GM21619 (cell line): ENCODE data around the gene PUS10.
"Not testable (repeated sequence)": the region's sequence is repeated elsewhere in the genome, so short reads cannot be mapped to it uniquely, and the experiment has no call there.

Experiments
- ATAC-seq: cut with Tn5 transposase; IDR thresholded peaks from one replicate; pipeline ENCODE4 v1.9.1; 2021; ENCODE audit not compliant: unreplicated experiment

Gene PUS10

DNA sequence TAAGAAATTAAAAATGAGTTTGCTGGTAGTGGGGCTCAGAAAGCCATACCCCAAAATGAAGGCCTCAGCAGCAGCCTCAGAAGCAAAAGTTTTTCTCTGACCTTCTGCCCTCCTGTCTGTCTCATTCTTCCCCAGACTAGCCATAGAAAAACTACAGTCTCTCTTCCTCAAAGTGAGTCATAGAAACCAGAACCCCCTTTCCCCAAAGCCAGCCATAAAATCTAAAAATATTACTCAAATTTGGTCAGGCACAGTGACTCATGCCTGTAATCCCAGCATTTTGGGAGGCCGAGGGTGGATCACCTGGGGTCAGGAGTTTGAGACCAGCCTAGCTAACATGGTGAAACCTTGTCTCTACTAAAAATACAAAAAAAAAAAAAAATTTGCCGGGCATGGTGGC is 5.8 kb downstream of the PUS10 start:
- ATAC-seq = not testable (repeated sequence)

DNA sequence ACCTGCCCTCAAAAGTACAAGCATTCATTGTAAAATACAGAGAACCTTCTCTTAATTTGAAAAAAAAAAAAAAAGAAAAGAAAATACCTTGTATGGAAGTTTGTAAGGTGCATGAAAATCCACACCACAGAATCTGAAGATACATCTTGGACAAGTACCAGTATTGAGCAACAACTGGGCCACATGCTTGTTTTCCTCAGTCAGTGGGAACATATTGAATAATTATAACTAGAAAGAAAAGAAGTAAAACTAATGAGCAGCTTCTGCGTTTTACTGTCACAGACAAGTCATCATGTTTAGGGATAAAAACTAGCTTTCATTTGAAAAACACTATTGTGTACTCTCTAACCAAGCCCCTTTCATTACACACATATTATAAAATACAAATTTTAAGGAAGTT is 6.4 kb downstream of the PUS10 start:
- ATAC-seq = no peak

DNA sequence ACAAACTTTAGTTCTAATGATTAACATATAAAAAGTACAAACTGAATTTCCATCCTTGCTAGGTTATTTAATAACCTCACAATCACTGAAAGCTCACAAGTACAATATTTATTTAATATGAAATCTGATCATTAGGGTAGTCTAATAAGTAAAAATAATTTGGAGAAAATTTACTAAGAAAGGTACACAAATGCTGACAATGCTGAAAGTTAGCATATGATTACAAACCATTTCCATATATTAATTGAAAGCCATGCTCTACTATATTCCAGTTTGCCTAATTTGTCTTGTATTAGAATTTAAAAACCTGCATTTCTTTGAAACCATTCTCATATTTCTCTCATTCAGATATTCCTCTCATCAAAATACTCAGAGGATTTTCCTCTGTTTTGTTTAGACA is 8.7 kb downstream of the PUS10 start:
- no peak for ATAC-seq

DNA sequence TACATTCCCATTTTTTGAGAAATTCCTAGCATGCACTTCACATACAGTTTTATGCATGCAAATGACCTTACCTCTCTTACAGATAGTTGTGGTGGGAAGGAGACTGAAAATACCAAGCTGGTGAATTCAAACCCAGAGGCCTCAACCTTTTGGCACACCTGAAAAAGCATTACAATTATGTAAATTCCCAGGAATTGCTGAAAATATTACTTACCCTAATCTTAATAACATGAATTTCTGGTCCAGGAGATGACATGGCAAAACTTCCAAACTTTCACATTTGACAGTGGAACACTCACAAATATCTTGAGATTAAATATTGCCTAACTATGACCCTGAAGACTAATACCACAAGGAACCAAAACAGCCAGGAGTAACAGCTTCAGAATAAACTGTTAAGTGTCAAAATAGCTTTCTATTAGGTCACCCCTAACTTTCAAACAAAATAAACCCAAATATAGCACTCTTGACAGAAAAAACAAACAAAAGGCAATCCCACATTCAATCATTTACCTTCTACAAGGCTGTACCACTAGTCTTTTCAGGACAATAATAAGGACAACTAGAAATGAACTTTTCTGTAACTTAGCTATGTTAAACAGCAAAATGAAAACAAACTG is 11.5 kb downstream of the PUS10 start:
- no peak for ATAC-seq

DNA sequence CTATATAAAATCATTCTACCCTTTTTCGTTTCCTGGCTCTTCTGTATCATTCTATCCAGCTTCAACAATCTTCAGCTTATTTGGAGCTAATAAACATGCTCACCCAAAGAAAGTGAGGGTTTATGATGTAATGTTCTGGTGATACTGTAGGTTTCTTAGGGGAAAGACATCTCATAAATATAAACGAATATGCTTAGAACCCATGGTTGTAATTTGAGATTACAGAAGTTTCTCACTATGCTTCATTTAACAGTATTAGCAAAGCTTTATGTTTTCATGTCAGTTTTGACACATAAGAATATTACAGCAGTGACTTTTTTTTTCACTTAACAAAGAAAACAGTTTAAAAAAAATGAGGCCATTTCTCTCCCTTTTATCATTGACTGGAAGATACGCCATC is 12.3 kb downstream of the PUS10 start:
- ATAC-seq = no peak

DNA sequence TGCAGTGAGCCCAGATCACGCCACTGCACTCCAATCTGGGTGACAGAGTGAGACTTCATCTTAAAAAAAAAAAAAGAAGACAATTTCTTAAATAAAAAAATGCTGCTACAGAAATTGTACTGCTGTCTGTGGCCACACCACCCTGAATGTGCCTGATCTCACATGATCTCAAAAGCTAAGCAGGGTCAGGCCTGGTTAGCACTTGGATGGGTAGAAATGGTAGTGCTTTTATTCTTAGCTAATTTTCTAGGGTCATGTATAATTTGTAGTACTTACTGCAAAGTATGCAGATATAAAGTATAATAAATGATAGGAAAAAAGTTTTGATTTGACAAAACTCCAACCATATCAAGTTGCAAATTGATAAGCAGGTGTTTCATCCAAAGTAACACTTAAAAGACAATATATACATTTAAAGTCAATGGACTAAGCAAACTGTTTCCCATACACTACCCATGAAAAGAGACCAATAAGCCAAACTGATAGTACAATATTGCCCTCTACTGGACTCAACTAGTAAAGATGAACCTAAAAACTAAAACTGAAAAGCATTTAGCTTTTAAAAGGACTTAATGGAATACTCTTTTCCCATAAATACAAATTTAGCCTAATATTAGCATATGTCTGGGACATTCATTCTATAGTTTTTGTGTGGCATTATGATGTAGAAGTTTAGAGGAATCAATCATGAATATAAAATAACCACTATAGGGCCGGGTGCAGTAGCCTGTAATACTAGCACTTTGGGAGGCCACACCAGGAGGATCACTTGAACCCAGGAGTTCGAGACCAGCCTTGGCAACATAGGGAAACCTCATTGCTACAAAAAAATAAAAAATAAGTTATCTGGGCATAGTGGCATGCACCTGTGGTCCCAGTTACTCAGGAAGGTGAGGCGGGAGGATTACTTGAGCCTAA is 19.2 kb downstream of the PUS10 start:
- no peak for ATAC-seq

DNA sequence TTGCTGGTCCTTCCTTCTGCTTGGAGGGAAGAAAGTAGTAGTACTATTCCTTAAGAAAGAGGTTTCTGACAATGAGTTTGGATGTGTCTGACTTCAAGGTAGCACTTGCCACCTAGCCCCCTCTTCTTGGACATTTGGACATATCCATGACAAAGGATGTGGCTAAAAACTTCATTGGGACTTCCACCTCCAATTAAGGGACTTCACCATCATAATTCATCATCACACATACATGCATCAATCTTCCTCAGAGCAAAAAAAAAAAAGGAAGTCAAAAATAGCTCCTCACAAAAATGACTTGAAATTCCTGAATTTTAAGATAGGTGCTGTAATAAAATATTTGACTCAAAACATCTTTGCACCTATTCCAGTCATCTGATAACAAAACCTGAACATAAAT is 23.9 kb downstream of the PUS10 start:
- ATAC-seq = no peak

DNA sequence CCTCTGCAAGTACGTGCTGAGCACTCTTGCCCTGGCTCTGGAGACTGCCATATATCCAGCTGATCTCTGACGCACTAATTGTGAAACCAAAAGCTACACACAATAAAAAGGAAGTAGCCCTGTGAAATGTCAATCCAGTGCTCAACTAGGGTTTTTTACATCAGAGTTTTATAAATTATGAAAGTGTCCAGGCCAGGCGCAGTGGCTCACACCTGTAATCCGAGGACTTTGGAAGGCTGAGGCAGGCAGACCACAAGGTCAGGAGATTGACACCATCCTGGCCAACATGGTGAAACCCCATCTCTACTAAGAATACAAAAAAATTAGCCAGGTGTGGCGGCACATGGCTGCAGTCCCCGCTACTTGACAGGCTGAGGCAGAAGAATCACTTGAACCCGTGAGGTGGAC is 25.1 kb downstream of the PUS10 start:
- ATAC-seq = peak; percentile 97

DNA sequence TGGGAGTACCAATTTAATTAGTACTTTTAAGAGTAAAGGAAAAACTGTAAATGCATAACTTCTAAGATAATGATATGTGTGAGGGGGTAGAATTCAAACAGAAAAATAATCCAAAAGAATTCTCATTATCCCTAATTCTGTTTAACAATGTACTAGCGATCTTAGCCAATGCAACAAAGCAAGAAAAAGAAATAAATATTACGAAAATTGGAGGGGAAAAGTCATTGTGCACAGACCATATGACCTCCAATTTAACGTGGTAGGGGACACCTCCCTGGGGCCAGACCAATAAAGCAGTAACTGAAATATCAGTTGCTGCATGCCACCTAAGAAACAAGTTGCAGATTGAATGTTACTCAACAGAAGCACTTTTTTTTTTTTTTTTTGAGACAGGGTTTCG is 26.4 kb downstream of the PUS10 start:
- no peak for ATAC-seq

DNA sequence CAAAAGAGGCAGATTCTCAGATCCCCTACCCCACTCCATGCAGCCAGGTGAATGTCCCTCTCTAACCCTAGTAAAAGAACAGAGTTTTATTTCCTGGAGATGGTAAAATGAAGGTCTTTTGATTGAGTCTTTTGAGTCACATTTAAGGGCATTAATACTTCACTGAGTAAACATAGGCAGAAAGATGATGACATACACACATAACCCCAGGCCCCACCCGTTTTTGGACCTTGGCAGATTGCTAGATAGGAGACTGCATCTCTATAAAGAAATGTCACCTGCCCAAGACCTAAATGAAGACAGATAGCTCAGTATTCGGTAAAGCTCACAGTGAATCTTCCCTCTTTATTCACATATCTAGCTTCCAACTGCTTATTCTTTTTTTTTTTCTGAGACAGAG is 28.8 kb downstream of the PUS10 start:
- ATAC-seq = no peak

DNA sequence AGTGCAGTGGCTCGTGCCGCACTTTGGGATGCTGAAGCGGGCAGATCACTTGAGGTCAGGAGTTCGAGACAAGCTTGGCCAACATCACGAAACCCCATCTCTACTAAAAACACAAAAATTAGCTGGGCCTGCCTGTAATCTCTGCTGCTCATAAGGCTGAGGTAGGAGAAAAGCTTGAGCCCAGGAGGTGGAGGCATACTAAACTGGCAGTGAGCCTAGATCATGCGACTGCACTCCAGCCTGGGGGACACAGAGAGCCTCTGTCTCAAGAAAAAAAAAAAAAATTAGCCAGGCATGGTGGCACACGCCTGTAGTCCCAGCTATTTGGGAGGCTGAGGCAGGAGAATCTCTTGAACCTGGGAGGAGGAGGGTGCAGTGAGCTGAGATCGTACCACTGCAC is 30.4 kb downstream of the PUS10 start:
- ATAC-seq = not testable (repeated sequence)

DNA sequence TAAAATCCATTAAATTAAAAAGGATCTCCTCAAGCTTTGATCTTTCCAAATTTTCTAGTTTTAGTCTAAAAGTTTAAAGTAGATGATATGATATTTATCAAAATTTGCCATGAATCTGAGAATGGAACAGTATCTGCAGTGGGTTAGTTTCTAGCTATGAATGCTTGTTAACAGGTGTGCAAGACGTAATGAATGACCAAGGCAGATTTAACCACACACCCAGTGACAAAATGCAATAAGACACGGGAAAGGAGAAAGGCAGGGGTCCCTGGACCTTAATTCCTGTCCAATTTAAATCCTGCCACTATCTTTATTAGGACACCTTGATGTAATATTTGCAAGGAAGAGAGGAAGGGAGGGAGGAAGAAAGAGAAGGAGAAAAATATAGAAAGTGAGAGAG is 31.0 kb downstream of the PUS10 start:
- no peak for ATAC-seq

DNA sequence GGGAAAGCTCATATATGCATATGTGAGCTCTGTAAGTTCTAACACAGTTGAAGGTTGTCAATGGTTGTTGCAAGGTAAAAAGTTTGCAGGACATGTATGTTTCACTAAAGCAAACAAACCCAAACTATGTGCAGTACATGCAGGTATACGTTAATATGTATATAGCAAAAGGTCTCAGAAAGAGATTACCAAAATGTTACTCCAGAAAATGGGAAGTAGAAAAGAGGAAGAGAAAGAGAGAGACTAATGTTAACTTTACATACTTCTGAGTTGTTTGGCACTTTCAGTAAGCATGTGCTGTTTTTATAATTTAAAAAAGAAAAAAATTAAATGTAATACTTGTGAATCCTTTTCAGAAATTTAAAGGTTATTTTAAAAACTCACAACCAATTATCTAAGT is 33.3 kb downstream of the PUS10 start:
- no peak for ATAC-seq

DNA sequence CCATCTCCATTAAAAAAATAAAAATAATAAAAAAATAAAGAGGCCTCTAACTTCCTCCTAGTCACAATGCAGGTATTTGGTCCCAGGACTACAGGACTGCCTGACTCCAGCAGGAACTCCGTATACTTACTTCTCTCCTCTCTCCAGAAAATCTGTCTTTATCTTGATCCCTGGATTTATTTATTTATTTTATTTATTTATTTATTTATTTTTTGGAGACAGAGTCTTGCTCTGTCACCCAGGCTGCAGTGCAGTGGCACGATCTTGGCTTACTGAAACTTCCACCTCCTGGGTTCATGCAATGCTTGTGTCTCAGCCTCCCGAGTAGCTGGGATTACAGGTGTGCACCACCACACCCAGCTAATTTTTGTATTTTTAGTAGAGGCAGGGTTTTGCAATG is 36.0 kb downstream of the PUS10 start:
- not testable (repeated sequence) for ATAC-seq

DNA sequence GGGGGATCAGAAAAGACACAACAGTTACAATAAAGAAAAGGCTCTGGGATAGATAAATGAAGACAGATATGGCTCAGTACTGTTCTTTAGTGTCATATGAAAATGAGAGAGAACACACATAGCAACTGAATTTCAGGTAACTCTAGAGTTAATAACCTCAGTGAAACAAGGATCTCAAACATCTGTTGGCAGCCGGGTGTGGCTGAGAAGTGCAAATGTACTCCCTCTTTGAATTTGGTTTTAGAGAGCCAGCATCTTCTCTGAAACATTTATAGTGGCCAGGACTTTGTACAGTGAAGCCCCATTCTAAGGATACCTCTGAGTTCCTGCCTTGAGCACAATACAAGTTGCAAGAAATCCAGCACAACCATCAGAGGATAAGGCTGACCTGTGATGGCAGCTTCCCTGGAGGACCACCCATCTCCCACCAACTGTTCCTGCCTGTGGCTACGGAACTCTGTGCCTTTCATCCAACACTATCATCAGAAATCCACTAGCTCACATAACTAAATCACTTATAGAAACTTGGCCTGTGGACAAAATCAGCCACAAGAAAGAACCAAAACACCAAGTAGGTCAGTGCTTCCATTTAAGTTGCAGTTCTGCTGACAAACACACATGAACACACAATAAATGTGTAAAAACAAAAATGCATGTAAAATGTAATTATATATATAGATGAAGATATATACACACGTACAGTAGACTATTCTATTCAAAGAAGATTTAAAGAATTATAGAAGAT is 37.8 kb downstream of the PUS10 start:
- peak; percentile 41 for ATAC-seq

DNA sequence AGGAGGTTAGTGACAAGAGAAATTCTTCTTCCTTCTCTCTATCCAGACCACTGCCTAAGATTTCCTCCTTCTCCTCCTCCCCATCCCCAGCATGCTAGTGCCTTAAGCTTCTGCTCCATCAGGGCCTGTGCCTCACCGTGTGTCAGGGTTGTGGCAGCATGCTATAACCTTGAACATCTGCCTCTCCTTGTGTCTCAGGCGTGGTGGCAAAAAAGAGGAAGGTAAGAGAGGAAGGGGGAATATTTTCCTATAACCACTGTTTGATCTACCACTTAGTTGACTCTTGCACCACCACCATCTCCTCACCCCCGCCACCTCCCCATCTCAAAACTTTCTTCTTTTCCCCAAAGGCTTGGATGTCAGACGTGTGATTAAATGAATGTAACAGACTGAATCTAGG is 38.8 kb downstream of the PUS10 start:
- ATAC-seq = no peak

DNA sequence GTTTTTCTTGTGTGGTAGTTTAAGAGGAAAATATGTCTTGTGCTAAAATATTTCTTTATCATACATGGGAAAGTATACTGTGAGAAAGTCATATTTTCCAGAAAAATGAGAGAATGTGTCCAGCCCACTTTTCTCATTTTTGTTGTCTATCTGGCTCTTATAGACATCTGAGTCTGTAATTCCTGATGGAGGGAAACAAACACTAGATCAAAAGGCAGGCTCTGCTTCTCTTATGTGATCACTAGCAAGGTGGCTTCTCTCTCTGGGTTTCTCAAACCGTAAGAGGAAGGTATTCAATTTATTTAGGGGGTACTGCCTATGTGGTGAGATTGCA is 40.5 kb downstream of the PUS10 start:
- no peak for ATAC-seq

DNA sequence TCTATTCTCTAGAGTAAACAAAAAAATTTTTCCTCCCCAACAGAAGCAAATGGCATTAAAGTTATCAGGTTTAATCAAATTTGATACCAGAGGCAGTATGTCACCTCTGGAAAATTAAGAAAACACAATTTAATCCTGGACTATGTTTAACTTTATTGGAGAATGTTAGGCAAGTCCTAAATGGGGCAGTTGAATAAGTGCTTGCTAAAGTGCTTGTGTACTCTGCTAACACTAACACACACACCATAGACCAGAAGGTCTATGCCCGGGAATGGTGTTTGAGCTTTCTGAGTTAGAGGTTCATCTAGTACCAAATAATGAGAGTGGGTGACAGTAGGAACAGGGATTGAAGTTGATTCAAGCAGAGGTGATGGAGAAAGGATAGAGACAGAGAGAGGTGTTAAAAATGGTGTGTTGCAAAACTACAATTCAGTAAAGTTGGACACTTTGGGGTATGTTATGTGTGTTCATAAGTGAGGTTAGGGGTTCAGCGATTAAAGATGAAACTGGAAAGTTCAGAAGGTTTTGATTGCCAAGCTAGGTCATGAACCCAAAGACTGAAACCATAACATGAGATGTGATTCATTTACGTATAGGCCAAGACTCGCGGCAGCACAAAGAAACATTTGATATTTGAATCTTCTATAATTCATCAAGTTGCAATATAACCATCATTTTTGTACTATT is 41.0 kb downstream of the PUS10 start:
- no peak for ATAC-seq

DNA sequence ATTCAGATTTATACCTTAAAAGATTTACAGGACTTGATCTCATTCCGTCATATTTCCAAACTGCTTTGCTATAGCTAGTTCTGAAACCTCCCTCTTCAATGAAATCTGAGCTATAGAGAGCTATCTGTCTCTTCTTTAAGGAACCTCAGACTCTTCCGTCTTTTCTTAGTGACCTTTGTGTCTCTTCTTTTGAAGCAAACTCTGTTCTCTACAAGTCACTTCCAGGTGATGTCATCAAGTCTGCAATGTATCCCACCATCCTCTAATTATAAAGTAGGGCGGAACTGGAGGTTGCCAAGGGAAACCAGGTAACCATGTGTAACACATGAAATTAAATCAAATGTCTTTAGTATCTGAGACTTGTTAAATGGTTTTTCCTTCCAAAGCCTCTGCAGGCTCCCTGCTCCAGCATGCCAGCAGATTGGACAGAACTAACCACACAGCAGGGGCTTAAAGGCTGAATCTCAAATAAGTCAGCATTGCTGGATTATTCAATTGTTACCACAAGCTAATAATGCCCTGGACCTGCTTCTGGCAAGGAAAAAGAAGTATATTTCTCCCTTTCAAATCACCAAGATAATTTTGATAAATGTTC is 41.7 kb downstream of the PUS10 start:
- no peak for ATAC-seq

DNA sequence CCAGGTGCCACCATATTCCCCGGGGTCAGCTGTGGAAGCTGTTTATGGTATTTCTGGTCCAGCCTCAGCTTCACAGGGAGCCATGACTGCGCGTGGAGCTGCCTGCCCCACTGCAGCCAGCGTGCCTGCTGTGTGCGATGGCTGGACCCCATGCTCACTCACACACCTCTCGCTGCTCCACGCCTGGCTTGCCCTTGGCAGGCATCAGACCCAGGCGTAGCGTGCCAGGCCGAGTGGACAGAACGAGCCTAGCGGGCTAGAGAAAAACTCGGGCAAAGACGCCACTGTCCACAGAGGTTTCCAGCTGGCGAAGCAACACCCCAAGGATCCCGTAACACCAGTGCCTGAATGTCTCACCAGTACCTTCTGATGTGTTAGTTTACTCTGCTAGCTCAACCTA is 43.4 kb downstream of the PUS10 start:
- no peak for ATAC-seq

DNA sequence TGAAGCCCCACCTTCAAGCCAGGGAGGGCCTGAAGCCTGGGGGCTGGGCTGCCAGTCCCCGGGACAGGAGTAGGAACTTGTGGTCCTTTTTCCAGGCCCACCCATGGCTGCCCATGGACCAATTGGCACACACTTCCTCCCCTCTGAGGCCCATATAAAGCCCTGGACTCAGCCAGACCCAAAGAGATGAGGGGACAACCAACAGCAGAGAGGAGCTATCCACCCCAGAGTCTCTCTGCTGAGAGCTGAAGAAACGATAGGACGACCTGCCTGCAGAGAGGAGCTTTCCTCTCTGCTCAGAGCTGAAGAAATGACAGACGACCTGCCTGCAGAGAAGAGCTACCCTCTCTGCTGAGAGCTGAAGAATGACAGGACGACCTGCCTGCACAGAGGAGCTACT is 44.4 kb downstream of the PUS10 start:
- ATAC-seq = no peak
